ENCODE data around the gene LINC00237.

Gene LINC00237

DNA sequence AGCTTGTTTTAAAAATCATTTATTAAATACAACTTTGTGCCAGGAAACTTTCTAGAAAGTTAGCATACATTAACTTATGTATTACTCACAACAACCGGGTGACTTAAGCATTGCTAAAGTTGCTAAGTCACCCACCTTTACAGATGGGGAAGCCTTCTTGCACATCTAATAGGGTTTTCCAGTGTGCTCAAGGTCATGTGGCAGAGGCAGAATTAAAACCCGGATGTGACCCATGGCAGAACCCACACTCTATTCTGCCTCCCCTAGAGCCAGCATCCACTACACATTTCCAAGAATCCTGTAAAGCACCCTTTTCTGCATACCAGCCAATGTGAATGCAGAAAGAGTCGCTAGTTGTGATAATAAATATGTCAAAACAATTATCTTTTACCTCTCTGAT, 13.4 kb downstream of the LINC00237 start:
- no peak for DNase-seq

GRCh38 chr20:21090721-21091120, 15.4 kb downstream of the LINC00237 start:
- no peak for DNase-seq

DNA sequence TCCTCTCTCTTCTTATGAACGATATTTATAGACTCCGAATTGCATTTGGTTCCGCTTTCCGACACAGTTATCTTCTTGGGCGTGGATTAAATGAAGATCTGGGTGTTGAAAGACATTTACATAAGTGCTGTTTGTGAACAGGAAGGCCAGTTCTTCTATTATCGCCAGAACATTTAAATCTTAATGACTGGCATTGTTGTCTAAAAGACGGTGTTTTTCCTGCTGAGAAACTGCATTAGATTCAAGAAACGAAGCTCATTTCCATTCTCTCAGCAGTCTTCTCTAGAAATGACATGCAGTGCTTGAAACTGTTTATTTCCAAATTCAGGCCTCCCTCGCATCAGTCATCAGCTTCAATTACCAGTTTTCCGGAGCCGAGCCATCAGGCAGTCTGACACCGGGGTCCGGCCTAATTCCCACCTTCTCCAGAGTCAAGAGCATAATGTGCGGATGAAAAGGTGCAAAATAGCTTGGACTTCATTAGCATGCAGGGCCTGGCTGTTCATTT, 16.0 kb downstream of the LINC00237 start:
- DNase-seq: no peak

GRCh38 chr20:21089391-21089790, 16.8 kb downstream of the LINC00237 start:
- no peak for DNase-seq

DNA sequence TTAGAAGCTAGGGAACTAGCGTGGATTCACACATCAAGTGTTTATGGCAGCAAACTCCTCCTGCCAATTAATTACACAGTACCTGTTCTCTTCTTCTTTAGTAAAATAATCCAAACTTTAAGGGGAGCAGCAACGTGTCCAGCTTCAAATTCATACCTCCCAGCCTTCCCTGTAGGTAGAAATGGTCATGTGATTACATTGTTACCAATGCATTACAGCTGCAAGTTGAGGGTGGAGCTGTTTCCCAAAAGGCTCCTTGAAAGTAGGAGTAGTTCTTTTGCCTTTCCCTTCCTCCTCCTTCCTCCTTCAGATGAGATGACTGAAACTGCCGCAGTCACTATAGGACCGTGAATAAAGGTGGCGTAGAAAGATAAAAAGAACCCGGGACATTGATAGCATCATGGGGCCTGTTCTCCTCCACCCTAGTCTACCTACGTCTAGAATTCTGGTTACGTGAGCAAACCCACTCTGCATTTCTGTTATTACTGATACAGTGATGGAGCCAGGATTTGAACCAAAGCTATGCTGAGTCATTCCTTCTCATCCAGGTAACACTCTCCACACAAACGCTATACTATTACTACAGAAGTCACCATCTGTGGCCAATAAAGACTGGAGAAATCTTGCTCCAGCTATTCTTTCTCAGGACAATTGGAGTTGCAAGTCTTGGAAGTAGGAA, 18.2 kb downstream of the LINC00237 start:
- no peak for DNase-seq

DNA sequence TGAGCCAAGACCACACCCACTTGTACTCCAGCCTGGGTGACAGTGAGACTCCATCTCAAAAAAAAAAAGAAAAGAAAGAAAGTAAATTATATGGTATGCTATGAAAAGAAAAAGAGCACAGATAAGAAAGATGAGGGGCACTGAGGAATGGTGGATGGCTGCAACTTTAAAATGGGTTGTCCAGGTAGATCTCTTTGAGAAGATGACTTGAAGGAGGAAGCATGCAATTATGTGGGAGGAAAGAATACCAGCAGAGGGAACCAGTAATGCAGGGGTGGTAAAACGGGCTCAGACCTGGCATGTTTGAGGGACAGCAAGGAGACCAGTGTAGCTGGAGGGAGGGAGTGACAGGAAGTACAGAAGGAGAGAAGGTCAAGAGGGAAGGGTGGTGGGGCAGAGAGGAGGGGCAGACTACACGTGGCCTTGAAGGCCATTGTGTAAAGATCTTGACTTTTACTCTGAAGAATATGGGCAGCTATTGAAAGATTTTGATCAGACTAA, 22.3 kb downstream of the LINC00237 start:
- no peak for DNase-seq

DNA sequence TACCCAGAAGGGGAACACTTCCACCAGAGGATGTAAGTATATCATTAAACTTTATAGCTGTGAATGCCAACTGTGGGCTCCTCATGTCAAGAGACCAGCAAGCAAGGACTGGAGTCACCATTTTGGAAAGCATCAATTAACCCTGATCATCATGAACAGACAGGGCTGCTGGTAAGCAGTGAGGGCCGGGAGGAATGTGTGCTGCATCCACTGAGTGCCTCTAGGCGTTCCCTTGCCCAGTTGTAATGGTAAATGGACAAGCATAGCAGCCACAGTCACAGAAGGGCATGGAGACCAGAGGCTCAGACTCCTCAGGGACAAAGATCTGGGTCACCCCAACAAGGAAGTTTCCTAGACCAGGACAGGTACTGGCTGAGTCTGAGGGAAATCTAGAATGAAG, 23.6 kb downstream of the LINC00237 start:
- DNase-seq: no peak

DNA sequence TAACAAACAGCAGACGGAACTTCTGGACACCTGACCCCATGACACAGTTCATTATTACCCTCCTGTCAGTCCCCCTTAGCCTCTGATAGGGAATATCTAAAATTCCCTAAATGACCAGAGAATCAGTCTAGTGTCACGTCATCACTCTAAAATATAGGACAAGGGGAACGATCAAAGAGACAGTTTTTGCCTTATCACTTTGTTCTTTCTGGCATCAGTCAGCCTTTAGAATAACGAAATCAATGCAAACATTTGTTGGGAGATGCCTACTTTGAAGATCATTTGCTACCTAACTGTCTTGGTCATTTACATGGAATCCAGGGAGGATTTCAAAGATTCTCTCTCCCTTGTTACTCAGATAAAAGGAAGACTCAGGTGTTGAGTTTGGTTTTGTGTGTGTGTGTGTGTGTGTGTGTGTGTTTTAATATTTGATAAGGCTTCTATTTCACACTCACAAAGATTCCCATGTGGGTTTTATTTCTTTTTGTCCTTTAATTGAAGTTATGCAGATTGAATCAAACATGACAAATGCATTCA, 28.3 kb downstream of the LINC00237 start:
- no peak for DNase-seq

GRCh38 chr20:21076073-21076472, 30.1 kb downstream of the LINC00237 start:
- no peak for DNase-seq

DNA sequence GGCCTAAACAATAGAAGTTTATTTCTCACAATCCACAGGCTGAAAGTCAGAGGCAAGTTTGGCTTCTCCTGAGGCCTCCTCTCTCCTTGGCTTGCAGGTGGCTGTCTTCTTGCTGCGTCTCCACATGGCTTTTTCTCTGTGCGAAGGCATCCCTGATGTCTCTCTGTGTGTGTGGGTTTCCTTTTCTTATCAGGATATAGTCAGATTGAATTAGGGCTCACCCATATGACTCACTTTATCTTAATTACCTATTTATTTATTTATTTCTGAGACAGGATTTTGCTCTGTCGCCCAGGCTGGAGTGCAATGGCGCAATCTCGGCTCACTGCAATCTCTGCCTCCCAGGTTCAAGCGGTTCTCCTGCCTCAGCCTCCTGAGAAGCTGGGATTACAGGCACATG, 30.7 kb downstream of the LINC00237 start:
- no peak for DNase-seq

DNA sequence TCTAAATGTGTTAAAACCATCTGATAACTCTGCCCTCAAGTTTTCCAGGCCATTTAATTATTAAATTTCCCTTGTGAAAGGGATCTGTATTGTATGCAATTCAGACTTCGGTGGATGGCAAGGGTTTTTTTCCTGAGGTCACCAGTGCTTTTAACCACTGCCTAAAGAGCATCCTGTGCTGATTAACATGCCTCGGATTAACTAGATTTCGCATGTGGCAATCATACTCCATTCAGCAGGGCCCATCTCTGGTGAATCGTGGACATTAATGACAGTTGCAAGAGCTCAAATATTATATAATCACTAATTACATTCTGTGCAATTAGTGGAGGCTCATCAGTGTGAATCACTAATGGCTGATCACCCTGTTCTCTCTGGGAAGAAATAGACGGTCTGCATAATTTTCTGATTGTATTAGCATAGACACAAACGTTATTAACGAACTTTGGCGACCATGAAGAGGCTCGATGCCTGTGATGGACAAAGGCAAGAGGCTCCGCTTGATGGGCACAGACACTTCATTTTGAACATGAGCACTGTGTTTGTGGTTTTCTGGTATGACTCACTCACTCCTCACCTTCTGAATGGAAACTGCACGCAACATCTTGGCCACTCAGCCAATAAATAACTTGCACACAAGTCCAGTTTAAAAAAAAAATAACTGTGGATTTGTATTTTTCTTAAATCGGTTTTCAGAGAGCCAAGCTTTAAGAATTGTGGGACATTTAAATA, 31.4 kb downstream of the LINC00237 start:
- no peak for DNase-seq

- no peak for DNase-seq
These were observed 38.9 kb downstream of the LINC00237 start for GRCh38 chr20:21067255-21067654.

- no peak for DNase-seq
These were observed 41.2 kb downstream of the LINC00237 start for GRCh38 chr20:21064924-21065323.

DNA sequence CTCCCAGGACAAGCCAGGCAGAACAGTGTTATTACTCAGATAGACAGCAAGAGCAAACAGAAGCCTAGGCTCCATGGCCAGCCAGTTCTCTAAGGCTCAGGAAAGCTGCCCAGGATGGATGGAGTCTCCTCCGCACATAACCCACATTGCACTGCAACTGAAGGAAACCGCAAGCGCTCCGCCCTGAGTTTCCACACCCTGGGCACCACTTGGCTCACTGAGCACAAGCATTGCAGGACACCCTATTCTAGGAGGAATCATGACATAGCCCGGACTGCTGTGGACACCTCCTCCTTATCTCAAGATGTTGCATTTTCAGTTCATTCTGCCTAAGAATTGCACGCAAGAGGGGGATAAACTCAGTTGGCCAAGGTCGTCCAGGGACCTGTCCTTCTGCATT, 42.9 kb downstream of the LINC00237 start:
- DNase-seq: no peak

DNA sequence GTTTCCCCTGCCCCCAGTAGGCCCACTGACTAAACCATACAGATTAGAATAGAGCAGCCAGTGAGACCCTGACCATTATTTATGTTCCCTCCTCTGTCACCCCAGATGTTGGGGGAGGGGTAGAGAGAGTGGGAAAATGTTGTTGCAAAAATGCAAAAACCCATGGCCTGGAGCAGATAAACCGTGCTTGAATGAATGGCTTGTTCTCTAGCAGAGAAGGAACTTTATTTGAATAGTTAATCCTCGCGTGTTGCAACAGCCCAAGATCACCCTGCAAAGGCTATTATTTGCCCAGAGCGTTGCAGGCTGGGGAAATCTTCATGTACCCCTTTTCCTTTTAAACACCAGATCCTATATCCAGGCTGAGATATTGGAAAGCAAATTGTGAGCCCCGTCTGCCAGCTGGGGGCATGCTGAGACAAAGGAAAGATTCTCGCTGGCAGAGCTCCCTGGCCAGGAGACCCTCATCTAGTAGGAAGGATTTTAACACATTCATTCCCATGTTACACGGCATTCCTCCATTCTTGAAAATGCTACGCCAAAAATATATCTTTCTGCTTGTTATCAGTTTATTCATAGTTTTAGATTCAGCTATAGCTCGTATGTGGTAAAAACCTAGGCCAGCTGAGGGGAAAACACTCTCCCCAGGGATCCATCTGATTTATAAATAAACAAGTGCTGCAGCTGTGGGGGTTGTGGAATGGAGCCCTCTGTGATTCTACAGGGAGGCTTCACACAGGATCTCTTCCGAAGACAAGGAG, 53.0 kb downstream of the LINC00237 start:
- no peak for DNase-seq

- DNase-seq: no peak
These were observed 53.5 kb downstream of the LINC00237 start for GRCh38 chr20:21052686-21053001.

DNA sequence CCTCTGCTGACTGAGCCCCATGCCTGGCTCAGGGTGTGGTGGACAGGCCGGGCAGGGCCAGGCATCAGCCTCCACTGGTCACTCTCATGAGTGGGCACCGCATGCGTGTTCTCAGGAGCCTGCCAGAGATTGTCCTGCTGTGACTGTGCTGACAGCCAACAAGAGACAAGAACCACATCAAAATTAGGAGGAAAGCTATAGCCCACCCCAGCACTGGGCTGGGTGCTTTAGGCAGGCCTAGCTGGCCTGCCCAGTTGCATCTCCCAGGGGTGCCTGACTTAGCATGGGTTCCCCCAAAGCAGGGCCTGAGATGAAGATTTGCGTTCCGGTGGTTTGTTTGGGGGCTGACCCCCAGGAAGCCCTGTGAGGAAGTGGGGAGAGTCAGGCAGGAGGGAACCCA, 53.9 kb downstream of the LINC00237 start:
- no peak for DNase-seq

GRCh38 chr20:21050710-21051109, 55.4 kb downstream of the LINC00237 start:
- no peak for DNase-seq

- DNase-seq: no peak
These were observed 56.8 kb downstream of the LINC00237 start for GRCh38 chr20:21049305-21049828.

DNA sequence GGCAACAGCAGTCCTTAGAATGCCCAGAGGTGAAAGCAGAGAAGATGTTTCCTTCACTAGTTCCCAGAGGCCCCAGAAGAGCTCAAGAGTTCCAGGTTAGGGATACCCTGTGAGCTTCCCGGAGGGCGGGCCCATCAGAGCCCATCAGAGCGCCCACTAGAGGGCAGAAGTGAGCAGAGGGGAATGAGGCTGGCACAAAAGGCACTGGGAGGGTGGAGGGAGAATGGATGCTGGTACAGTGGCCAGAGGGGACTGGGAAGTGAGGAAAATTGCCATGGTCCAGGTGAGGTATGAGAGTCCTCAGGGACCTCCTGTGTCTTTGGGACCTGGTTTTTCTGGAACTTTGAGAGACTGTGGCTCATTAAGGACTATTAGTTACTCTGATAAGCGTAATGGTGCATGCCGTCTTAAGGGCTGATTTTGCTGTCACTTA, 57.3 kb downstream of the LINC00237 start:
- DNase-seq: no peak

- DNase-seq: no peak
These were observed 58.2 kb downstream of the LINC00237 start for GRCh38 chr20:21047981-21048380.

DNA sequence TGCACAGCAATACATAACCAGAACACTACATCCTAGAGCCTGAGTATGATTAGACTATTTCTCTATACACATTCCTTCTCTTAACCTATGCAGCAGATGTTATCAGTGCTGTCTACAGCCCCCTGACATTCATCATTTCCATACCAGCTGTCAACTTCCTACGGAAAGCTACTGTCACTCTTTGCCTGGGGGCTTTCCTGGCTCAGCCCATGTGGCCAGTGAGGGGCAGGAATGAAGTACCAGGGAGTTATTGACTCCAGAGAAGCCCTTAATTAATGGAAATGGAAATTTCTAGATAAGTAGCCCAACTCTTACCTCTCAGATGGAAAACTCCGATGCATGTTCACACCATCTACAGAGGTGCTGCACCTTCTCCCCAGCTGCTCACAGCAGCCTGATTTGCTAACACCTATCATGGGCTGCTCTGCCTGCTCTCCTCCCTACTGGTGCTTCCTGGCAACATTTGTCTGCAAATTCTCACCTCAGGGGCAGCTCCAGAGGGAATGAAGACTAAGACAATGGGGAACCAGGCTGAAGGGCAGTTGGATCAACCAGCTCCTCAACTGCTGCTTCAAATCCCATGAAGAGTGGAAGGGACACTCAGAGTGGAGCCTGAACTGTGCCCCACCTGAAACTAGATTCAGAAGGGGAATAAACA, 59.6 kb downstream of the LINC00237 start:
- no peak for DNase-seq
